Gastrocnemius medialis (tissue), 4 donors: ENCODE measurements around the gene ARHGAP32. TPM values are rescaled to one million over a fixed set of nuclear protein-coding genes. Genes with fewer than 3 reads are reported as not detected.

Experiments used
- ATAC-seq, 2 donors: fragments of 150-250 bp; one replicate each; pipeline ENCODE4 v1.9.1; 2016
- DNase-seq, 2 donors: peaks; one replicate each; pipeline ENCODE4 v3.0.0-alpha.2; 2019
- H3K27ac ChIP-seq, 4 donors: fragments of 200-600 bp; sonication (generic); 1 replicate in 1 of 4; 2 replicates in 3 of 4; pipeline ENCODE4 v1.5.1; 2016 to 2018; ENCODE audit warnings: mild to moderate bottlenecking in 2 of 4, moderate library complexity in 1 of 4
- H3K27me3 ChIP-seq, 3 donors: fragments of 200-600 bp; sonication (generic) in 2 of 3; 1 replicate in 1 of 3; 2 replicates in 2 of 3; pipeline versions ENCODE4 v1.5.1 to v1.6.0; 2016 to 2019; ENCODE audit warnings: mild to moderate bottlenecking in 1 of 3, moderate library complexity in 1 of 3
- H3K36me3 ChIP-seq, 2 donors: fragments of 200-600 bp; sonication (generic) in 1 of 2; one replicate each; pipeline ENCODE4 v1.5.1; 2017 to 2018
- H3K4me1 ChIP-seq, 2 donors: fragments of 200-600 bp; sonication (generic) in 1 of 2; one replicate each; pipeline ENCODE4 v1.5.1; 2016 to 2017; ENCODE audit warnings: mild to moderate bottlenecking in 2 of 2
- H3K4me3 ChIP-seq, 4 donors: fragments of 200-600 bp; sonication (generic) in 3 of 4; 1 replicate in 1 of 4; 2 replicates in 3 of 4; pipeline ENCODE4 v1.5.1; 2016 to 2019; ENCODE audit warnings: mild to moderate bottlenecking in 2 of 4
- H3K9me3 ChIP-seq, 3 donors: fragments of 200-600 bp; sonication (generic) in 2 of 3; 1 replicate in 1 of 3; 2 replicates in 2 of 3; pipeline ENCODE4 v1.5.1; 2016 to 2019
- CTCF ChIP-seq, 5 experiments: fragments of 450-650 bp in 3 of 5; fragments of 200-600 bp in 2 of 5; sonication (generic) in 2 of 5; IDR thresholded peaks in 4 of 5; conservative IDR thresholded peaks in 1 of 5; 1 replicate in 4 of 5; 2 replicates in 1 of 5; pipeline ENCODE4 v1.5.1; 2016 to 2019; ENCODE audit warnings: antibody characterized with exemption in 5 of 5, mild to moderate bottlenecking in 3 of 5, moderate library complexity in 3 of 5
- POLR2A ChIP-seq, 2 donors: fragments of 450-650 bp; IDR thresholded peaks; one replicate each; pipeline ENCODE4 v1.6.1; 2017; ENCODE audit warnings: antibody characterized with exemption in 2 of 2, mild to moderate bottlenecking in 2 of 2, moderate library complexity in 2 of 2
- in situ Hi-C, 4 donors: fragments of 200-750 bp; cut with MboI; loops; one replicate each; pipeline versions ENCODE4 v1.15.0 to v1.8.0; 2017; ENCODE audit warnings: low sequenced_read_pairs in 4 of 4
- intact Hi-C: fragments of 100-400 bp; cut with DNase I; formaldehyde crosslinking; loops from one replicate; pipeline ENCODE4 v1.15.1; 2023; ENCODE audit warnings: low total_unique reads
- total RNA-seq, 4 donors: library from RNA; depleted of rRNA; stranded (reverse); fragments of >200 nt; gene quantifications; one replicate each; pipeline versions ENCODE4 v1.1.0 to v1.2.3, GENCODE V29; 2016

Gene ARHGAP32
- total RNA-seq, 4 donors from 2014 or later = 5.6 to 17.0 (median 7.8) TPM

DNA sequence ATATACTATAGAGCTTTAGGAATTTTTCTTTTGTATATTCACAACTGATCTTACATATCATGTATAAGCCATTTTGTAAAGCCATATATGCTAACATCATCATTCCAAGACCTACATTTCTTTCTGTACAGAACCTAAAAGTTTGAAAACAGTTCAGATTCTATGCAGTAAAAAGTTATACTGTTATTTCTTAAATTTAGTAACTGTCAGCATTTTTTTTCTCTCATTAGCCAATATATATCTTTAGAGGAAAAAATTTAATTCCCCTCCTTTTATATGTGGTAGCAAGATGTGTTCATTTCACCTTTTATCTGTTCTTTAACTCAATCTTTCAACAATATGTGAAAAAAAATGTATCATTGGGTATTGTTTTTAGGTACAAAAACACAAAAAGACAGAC is 129.0 kb downstream of the ARHGAP32 start:
- ATAC-seq (no peak), DNase-seq (no peak)
- Histone ChIP-seq H3K36me3 (peaks cover 0 to 5% of the 10 kb centered on the region in 2 donors), H3K4me1 (no peaks in the 10 kb centered on the region), H3K27me3 (no peaks in the 10 kb centered on the region), H3K4me3 (no peak overlapping the region), H3K27ac (no peak overlapping the region), H3K9me3 (no peaks in the 10 kb centered on the region)
- in situ Hi-C loops (no loop called here), intact Hi-C loops (no loop called here)
- no peak for TF ChIP-seq POLR2A (IDR thresholded peaks at IDR 0.05)
- TF ChIP-seq CTCF (IDR thresholded peaks at IDR 0.05 in 4 of 5, conservative IDR thresholded peaks at IDR 0.05 in 1 of 5) = no peak

DNA sequence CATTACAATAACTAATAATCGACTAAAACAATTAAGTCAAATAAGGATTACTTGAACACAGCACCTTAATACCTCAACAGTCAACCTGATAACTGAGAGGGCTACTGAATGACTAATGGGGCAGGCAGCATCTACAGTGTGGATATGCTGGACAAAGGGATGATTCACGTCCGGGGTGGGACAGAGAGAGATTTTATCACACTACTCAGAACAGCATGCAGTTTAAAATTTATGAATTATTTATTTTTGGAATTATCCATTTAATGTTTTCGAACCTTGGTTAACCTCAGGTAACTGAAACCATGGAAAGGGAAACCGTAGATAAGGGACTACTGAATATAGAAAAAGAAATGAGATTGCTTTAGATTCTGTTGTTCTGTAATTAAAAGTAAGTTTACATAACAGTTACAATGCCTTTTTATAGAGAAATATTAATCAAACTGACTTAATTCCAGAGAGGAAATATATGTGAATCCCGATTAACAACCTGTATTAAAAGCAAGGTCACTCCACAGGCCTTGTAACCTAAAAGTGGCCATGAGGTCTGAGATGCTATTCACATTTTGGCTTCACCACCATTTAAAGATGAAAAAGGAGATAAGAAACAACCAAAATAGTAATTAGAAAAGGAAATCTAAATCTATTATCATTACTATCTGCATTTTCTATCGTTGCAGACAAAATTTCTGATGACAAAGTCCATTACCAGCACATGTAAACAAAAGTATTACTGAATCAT is 130.5 kb downstream of the ARHGAP32 start:
- no peaks in the 10 kb centered on the region for H3K9me3 ChIP-seq
- intact Hi-C loops (no loop called here), in situ Hi-C loops (no loop called here)
- H3K27ac ChIP-seq = no peak overlapping the region
- no peaks in the 10 kb centered on the region for H3K27me3 ChIP-seq
- TF ChIP-seq CTCF (IDR thresholded peaks at IDR 0.05 in 4 of 5, conservative IDR thresholded peaks at IDR 0.05 in 1 of 5) (no peak), POLR2A (IDR thresholded peaks at IDR 0.05) (no peak)
- H3K4me3 ChIP-seq = no peak overlapping the region
- no peak for DNase-seq
- H3K4me1 ChIP-seq = no peaks in the 10 kb centered on the region
- H3K36me3 ChIP-seq = peaks cover 0 to 5% of the 10 kb centered on the region in 2 donors
- ATAC-seq = no peak

DNA sequence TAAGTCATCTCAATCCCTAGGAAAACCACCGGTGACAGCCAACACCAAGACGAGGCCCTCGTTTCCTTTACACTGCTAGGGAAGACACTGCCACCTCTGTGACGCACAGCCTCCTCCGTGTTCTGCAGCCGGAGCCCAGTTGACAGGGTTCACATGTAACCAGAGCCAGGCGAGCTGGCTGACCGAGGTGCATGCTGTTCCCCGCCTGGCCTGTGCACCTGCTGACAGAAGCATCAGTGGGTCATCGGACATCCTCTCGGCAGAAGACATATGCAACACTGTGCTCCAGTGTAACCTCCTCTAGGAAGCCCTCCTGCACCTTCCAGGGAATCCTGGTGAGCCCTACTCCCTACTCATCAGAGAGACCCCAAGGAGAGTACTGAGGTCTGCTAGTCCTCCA is 135.2 kb downstream of the ARHGAP32 start:
- in situ Hi-C loops (no loop called here), intact Hi-C loops (no loop called here)
- Histone ChIP-seq H3K36me3 (no peaks in the 10 kb centered on the region), H3K27me3 (no peaks in the 10 kb centered on the region), H3K27ac (no peak overlapping the region), H3K4me3 (no peak overlapping the region), H3K9me3 (no peaks in the 10 kb centered on the region), H3K4me1 (peaks cover 0 to 4% of the 10 kb centered on the region in 2 donors)
- ATAC-seq (no peak), DNase-seq (peak in 1 of 2 donors; percentile 9)
- TF ChIP-seq POLR2A (IDR thresholded peaks at IDR 0.05) = no peak
- TF ChIP-seq CTCF (IDR thresholded peaks at IDR 0.05 in 4 of 5, conservative IDR thresholded peaks at IDR 0.05 in 1 of 5) = no peak

DNA sequence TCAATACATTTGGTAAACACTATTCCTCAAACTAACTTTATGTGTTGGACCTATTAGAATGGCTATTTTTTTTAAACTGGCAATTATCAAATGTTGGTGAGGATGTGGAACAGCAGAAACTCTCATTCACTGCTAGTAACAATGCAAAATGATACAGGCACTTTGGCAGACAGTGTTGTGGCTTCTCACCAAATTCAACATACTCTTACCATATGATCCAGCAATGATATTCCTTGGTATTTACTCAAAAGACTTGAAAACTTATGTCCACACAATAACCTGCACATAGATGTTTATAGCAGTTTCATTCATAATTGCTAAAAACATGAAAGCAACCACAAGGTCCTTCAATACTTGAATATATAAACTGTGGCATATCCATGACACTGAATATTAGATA is 136.9 kb downstream of the ARHGAP32 start:
- TF ChIP-seq POLR2A (IDR thresholded peaks at IDR 0.05) = no peak
- TF ChIP-seq CTCF (IDR thresholded peaks at IDR 0.05 in 4 of 5, conservative IDR thresholded peaks at IDR 0.05 in 1 of 5) = no peak
- ATAC-seq = no peak
- Histone ChIP-seq H3K27me3 (no peaks in the 10 kb centered on the region), H3K4me1 (peaks cover 0 to 4% of the 10 kb centered on the region in 2 donors), H3K9me3 (no peaks in the 10 kb centered on the region), H3K36me3 (no peaks in the 10 kb centered on the region), H3K27ac (no peak overlapping the region), H3K4me3 (no peak overlapping the region)
- DNase-seq = no peak
- in situ Hi-C loops = no loop called here
- intact Hi-C loops = no loop called here
